ENCODE data around the gene KANK2.
A peak's percentile ranks its signal among the peaks of the same experiment; 100 is the strongest.
"Not testable (repeated sequence)": the region's sequence is repeated elsewhere in the genome, so short reads cannot be mapped to it uniquely, and the experiment has no call there.

The KANK2 gene

DNA sequence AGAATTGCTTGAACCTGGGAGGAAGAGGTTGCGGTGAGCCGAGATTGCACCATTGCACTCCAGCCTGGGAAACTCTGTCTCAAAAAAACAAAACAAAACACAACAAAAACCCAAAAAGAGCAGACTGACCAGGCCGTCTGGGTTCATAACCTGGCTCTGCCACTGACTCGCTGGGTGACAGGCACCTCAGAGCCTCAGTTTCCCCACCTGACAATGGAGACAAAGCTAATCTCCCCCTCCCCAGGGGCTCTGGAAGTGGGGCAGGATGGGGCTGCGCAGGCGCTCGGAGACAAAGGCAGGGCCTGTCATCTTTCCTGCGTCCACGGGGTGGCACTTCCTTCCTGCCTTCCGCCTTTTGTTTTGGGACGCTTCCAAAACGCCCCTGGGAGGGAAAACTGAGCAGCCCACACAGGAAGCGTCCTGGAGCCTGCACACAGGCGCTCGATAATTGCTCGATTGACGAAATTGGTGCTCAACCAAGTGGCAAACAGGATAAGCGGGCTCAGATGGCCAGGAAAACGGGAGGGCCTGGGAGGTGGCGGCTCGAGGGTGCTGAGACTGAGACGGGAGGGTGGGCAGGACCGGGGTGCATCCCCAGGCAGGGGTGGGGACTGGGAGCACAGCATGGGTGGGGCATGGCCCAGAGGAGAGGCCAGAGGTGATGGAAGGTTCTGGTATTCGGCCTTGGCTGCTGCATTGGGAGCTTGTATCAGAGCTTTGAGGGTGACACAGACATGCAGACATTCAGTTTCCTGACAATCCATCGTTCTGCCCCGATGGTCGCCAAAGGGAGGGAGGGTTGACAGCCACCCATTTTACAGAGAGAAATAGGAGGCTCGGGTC, 59.6 kb downstream of the KANK2 start:
- peak; percentile 76 for DNase-seq

DNA sequence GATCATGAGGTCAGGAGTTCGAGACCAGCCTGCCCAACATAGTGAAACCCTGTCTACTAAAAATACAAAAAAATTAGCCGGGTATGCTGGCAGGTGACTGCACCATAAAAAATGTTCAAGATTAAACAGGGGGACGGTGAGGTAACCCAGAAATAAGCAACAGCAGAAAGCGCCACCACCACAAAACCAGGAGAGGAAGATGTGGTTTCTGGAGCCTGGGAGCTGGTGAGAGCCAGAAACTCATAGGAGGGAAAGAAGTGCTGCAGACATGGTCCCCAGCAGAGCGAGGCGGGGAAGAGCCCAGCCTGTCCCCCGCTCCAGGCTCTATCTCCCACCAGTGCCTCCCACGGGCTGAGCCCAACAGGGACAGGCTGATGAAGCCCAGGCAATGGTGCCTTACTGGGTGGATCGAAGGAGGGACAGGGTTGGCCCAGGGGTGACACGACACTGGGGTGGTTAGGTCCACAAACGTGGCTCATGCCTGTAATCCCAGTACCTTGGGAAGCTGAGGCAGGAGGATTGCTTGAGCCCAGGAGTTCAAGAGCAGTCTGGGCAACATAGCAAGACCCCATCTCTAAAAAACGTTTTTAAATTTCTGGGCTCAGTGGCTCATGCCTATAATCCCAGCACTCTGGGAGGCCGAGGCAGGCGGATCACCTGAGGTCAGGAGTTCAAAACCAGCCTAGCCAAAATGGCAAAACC, 60.8 kb downstream of the KANK2 start:
- DNase-seq = no peak

- no peak for DNase-seq
Observed at GRCh38 chr19:11131471-11131870, 65.9 kb downstream of the KANK2 start.

- DNase-seq = peak; percentile 23
Observed at GRCh38 chr19:11130824-11131455, 66.4 kb downstream of the KANK2 start.

- no peak for DNase-seq
Observed at GRCh38 chr19:11127905-11128304, 69.4 kb downstream of the KANK2 start.

GRCh38 chr19:11125994-11126685, 71.2 kb downstream of the KANK2 start:
- DNase-seq = peak; percentile 35

GRCh38 chr19:11124157-11124556, 73.2 kb downstream of the KANK2 start:
- not testable (repeated sequence) for DNase-seq

- DNase-seq = no peak
Observed at GRCh38 chr19:11123114-11123513, 74.2 kb downstream of the KANK2 start.

DNA sequence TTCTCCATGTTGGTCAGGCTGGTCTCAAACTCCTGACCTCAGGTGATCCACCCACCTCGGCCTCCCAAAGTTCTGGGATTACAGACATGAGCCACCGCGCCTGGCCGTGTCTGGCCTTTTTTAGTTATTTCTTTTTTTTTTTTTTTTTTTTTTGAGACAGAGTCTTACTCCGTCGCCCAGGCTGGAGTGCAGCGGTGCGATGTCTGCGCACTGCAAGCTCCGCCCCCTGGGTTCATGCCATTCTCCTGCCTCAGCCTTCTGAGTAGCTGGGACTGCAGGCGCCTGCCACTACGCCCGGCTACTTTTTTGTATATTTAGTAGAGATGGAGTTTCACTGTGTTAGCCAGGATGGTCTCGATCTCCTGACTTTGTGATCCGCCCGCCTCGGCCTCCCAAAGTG, 75.4 kb downstream of the KANK2 start:
- DNase-seq = not testable (repeated sequence)

DNA sequence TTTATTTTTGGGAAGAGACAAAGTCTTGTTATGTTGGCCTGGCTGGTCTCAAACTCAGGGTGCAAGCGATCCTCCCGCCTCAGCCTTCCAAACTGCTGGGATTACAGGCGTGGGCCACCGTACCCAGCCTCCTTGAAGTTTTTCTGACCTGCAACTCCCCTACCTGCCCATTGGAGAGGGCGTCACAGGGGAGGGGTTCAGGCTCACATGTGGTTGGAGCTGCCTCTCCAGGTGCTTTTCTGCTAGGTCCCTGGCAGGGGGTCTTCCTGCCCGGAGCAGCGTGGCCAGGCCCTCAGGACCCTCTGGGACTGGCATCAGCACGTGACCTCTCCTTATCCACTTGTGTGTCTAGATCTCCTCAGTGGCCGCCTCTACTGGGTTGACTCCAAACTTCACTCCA, 80.8 kb downstream of the KANK2 start:
- no peak for DNase-seq

GRCh38 chr19:11115895-11116446, 81.4 kb downstream of the KANK2 start:
- DNase-seq = no peak

GRCh38 chr19:11115042-11115441, 82.3 kb downstream of the KANK2 start:
- DNase-seq = no peak
